ENCODE measurements around the gene FAM98A.

Gene FAM98A

GRCh38 chr2:33599175-33599942 lies at the start of gene FAM98A:
Gene FAM98A (minus strand): TSS chr2:33599299. CDS start chr2:33599221, 78 bp downstream.
- DNase-seq: peak; percentile 97 to 98

- DNase-seq: no peak
Measured at GRCh38 chr2:33645861-33646260, 46.8 kb upstream of the FAM98A start.

GRCh38 chr2:33644215-33644614 lies 45.1 kb upstream of the FAM98A start:
- DNase-seq: no peak

- DNase-seq: no peak
Measured at GRCh38 chr2:33636001-33636400, 36.9 kb upstream of the FAM98A start.

- DNase-seq: no peak
Measured at GRCh38 chr2:33634261-33634910, 35.3 kb upstream of the FAM98A start.

- DNase-seq: no peak
Measured at GRCh38 chr2:33633315-33633714, 34.2 kb upstream of the FAM98A start.

- DNase-seq: no peak
Measured at GRCh38 chr2:33632831-33633230, 33.7 kb upstream of the FAM98A start.

GRCh38 chr2:33628031-33628827 lies 29.1 kb upstream of the FAM98A start:
- DNase-seq: no peak

GRCh38 chr2:33619028-33619427 lies 19.9 kb upstream of the FAM98A start:
- no peak for DNase-seq

GRCh38 chr2:33617989-33618388 lies 18.9 kb upstream of the FAM98A start:
- no peak for DNase-seq

GRCh38 chr2:33617401-33617800 lies 18.3 kb upstream of the FAM98A start:
- no peak for DNase-seq

GRCh38 chr2:33616873-33617272 lies 17.8 kb upstream of the FAM98A start:
- DNase-seq: no peak

GRCh38 chr2:33614190-33614589 lies 15.1 kb upstream of the FAM98A start:
- no peak for DNase-seq

- no peak for DNase-seq
Measured at GRCh38 chr2:33607905-33608304, 8.8 kb upstream of the FAM98A start.

- DNase-seq: no peak
Measured at GRCh38 chr2:33607251-33607721, 8.2 kb upstream of the FAM98A start.

GRCh38 chr2:33606622-33607021 lies 7.5 kb upstream of the FAM98A start:
- DNase-seq: no peak

GRCh38 chr2:33606100-33606499 lies 7.0 kb upstream of the FAM98A start:
- DNase-seq: no peak

- DNase-seq: no peak
Measured at GRCh38 chr2:33605056-33605455, 6.0 kb upstream of the FAM98A start.

- no peak for DNase-seq
Measured at GRCh38 chr2:33603416-33603815, 4.3 kb upstream of the FAM98A start.

- DNase-seq: no peak
Measured at GRCh38 chr2:33602201-33602830, 3.2 kb upstream of the FAM98A start.

- no peak for DNase-seq
Measured at GRCh38 chr2:33599943-33600192, 769 bp upstream of the FAM98A start.

- DNase-seq: no peak
Measured at GRCh38 chr2:33598561-33599174, 431 bp downstream of the FAM98A start.

- no peak for DNase-seq
Measured at GRCh38 chr2:33597026-33597425, 2.1 kb downstream of the FAM98A start.

Data from hippocampal formation (tissue), 2 donors.